Measurements from ENCODE around the gene DUSP10.

GRCh38 chr1:221688488-221688843 lies 53.4 kb downstream of the DUSP10 start:
- TF ChIP-seq CTCF (IDR thresholded peaks at IDR 0.05) = no peak
- no peak for TF ChIP-seq POLR2A (IDR thresholded peaks at IDR 0.05)
- TF ChIP-seq POLR2AphosphoS5 (IDR thresholded peaks at IDR 0.05; ENCODE audit: insufficient read depth in 1 of 2, low read depth in 1 of 2) = no peak

All from vagina (tissue), 2 donors.